ENCODE data around the gene DPP7. TPM values are rescaled to one million over a fixed set of nuclear protein-coding genes. Genes with fewer than 3 reads are reported as not detected.
A peak's percentile ranks its signal among the peaks of the same experiment; 100 is the strongest.

DPP7 gene
- total RNA-seq, 1 donor from 2014 or later: 75.3 TPM

DNA sequence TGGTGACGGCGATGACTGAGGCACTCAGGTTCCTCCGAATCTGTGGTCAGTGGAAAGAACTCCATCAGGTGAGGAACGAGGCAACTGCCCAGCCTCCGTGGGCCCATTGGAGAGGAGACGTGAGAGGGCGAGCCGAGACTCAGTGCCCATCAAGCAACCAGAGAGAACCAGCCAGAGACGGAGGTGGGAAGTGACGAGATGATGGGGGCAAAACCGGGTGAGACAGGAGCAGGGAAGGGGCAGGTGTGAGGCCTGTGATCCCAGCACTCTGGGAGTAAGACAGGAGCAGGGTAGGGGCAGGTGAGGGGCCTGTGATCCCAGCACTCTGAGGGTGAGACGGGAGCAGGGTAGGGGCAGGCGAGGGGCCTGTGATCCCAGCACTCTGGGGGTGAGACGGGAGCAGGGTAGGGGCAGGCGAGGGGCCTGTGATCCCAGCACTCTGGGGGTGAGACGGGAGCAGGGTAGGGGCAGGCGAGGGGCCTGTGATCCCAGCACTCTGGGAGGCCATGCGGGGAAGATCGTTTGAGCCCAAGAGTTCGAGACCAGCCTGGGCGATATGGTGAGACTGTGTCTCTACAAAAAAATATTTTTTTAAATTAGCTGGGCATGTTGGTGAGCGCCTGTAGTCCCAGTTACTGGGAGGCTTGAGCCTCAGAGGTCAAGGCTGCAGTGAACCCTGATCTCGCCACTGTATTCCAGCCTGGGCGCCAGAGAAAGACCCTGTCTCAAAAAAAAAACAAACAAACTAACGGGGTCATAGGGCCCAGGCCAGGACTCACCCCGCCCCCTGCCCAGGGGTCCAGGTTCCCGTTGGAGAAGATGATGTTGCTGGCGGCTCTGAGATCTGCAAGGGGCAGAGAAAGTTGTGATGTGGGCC, 3.4 kb downstream of the DPP7 start:
- ATAC-seq: no peak

DNA sequence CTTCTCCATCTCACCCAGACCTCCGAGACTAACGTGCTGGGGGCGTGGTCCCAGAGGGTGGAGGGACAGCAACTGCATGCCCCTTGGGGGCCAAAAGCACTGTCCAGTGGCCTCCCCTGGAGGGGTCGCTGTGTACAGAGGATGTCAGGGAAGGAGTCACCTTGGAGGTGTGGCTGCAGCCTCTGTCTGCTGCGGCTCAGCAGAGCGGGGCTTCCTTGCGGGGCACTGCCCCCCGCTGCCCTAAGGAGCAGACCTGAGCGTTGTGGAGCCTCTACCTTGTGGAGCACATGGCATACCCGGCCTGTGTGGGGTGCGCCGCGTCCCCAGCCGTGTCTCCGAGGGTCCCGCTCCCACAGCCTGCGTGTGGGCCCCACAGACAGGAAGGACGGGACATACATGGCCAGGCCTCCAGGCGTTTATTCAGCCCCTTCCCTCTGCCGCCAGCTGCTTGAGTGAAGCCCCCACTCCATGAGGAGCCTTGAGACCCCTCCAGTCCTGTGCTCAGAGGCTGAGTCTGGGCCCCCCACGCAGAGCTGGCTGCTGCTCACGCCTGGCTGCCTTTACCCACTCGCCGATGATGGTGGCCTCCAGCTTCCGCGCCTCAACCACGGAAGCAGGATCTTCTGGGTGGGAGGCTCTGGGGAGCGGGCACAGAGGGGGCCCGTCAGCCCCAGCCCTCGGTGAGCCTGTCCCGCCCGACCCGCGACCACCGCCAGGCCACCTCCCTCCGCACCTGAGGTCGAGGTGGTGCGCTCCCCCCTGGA, 4.2 kb downstream of the DPP7 start:
- no peak for ATAC-seq

DNA sequence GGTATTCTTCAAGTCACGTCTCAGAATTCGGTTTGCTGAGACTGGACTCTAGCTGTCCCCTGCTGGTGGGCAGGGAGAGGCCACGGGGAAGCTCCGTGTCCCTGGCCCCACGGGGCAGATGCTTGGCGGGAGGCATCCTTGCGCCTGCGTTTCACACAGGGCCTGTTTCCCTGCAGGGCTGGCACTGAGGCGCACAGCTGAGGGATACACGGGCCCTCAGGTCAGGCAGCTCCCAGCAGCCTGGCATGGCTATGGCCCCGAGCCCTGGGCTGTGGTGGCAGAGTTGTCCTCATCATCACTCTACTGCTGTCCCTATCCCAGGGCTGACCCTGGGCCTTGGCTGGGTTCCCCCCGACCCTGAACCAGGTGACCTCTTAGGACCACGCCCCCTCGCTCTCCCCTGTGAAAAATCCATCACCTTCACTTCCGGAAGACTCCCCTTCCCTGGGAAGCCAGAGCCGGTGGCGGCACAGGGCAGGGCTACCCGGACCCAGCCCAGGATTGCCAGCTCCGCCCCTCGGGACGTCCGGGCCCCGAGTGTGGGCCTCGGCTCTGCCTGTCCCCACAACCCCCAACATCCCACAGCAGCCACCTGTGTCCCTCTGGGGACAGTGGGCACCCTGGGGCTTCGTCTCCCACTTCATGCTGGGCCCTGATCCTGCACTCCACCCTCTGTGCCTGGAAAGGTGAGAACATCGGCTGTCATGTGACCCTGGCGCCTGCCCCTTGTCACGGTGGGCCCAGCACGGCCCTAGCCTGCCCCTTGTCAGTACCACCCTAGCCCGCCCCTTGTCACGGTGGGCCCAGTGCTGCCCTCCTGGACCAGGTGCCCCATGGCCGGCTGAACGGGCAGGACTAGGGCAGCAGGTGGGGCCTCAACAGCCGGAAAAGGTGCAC, 5.0 kb downstream of the DPP7 start:
- ATAC-seq: no peak

DNA sequence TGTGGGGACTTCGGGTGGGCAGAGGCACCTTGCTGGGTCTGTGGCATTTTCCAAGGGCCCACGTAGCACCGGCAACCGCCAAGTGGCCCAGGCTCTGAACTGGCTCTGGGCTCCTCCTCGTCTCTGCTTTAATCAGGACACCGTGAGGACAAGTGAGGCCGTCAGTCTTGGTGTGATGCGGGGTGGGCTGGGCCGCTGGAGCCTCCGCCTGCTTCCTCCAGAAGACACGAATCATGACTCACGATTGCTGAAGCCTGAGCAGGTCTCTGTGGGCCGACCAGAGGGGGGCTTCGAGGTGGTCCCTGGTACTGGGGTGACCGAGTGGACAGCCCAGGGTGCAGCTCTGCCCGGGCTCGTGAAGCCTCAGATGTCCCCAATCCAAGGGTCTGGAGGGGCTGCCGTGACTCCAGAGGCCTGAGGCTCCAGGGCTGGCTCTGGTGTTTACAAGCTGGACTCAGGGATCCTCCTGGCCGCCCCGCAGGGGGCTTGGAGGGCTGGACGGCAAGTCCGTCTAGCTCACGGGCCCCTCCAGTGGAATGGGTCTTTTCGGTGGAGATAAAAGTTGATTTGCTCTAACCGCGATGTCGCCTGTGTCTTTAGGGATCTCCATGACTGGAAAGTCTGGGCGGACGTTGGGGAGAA, 5.8 kb downstream of the DPP7 start:
- ATAC-seq: no peak

DNA sequence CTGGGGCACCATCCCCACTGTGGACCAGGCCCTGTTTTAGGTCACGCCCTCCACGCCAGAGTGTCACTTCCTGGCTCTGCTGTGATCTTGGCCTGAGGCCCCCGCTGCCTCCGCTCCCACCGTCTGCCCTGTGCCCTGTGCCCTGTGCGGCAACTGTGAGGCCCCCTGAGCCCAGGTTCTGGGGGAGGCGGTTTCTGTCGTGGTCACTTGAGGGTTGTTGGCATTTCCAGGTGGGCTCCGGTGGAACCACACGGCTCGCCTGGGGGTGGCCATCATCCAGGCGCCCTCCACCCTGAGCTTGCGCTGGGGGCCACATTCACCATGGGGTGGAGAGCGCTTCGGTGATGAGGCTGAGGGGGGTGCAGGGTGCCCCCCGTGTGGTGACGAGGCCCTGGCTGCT, 6.6 kb downstream of the DPP7 start:
- no peak for ATAC-seq

DNA sequence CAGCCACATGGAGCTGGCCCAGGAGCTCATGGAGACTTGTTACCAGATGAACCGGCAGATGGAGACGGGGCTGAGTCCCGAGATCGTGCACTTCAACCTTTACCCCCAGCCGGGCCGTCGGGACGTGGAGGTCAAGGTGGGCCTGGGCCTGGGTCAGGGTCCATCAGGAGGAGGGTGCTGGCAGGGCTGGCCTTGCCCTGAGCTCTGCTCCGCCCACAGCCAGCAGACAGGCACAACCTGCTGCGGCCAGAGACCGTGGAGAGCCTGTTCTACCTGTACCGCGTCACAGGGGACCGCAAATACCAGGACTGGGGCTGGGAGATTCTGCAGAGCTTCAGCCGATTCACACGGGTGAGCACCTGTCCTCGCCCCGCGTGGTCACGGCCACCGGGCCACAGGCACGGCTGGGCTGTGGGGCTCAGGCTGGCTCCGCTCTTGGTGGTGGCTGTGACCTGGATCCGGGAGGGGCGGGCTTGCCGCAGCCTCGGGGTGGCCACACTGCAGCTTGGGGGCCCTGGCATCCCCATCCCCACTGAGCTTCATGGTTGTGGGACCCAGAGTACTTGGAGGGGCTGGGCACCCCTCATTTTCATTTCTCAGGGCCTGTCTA, 7.1 kb downstream of the DPP7 start:
- peak; percentile 67 for ATAC-seq

DNA sequence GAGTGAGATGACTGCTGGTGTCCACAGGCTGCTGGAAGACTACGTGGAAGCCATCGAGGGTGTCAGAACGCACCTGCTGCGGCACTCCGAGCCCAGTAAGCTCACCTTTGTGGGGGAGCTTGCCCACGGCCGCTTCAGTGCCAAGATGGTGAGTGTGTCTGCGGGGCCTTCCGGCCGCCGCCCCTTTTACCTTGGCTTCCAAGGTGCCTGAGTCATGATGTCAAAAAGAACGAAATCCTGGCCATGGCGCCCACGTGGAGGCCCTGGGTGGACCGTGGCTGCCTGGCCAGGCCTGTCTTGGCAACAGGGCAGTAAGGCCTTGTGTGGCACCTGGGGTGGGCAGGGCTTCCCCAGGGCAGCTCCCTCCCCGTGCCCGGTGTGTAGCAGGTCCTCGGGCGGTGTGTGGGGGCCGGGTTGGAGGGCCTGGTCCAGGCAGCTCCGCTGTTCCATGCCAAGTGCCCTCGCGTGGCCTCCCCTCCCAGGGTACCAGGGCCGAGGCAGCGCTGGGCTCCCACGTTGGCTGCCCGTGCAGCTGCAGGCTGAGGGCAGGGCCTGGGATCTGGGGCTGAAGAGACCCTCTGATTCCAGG, 7.8 kb downstream of the DPP7 start:
- ATAC-seq: peak; percentile 22

DNA sequence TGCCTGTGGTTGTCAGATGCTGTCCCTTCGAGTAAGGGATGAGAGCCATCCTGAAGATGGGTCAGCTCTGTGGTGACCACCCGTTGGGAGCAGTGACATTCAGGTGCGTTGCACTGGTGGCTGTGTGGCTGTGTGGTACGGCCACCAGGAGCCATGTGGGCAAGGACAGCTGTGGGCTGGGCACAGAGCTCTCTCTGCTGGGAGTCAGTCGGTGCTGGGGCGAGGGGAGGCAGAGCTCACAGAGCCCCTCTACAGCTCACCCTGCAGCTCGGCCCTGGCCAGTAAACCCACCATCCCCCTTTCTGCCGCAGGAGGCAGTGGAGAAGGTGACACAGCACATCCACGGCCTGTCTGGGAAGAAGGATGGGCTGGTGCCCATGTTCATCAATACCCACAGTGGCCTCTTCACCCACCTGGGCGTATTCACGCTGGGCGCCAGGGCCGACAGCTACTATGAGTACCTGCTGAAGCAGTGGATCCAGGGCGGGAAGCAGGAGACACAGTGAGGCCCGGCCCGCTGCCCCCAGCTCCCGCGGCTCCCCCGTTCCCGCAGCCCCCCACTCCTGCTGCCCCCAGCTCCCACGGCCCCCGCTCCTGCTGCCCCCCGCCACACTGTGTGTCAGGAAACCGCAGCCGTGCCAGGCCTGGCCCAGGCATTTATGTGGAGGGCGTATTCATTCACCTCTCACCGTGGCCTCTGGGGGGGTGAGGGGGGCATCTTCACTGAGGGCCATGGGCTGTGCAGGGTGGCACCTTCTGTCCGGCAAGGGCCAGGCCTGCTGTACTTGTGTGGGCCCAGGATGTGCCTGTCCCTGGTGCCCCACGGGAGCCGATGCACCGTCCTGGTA, 8.5 kb downstream of the DPP7 start:
- no peak for ATAC-seq

DNA sequence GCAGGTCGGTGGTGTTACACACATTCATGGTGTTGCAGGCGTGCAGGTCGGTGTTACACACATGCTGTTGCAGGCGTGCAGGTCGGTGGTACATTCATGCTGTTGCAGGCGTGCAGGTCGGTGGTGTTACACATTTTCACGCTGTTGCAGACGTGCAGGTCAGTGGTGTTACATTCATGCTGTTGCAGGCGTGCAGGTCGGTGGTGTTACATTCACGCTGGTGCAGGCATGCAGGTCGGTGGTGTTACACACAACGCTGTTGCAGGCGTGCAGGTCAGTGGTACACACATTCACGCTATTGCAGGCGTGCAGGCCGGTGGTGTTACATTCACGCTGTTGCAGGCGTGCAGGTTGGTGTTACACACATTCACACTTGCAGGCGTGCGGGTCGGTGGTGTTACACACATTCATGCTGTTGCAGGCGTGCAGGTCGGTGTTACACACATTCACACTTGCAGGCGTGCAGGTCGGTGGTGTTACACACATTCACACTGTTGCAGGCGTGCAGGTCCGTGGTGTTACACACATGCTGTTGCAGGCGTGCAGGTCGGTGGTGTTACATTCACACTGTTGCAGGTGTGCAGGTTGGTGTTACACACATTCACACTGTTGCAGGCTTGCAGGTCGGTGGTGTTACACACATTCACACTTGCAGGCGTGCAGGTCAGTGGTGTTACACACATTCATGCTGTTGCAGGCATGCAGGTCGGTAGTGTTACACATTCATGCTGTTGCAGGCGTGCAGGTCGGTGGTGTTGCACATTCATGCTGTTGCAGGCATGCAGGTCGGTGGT, 11.1 kb downstream of the DPP7 start:
- ATAC-seq: no peak

DNA sequence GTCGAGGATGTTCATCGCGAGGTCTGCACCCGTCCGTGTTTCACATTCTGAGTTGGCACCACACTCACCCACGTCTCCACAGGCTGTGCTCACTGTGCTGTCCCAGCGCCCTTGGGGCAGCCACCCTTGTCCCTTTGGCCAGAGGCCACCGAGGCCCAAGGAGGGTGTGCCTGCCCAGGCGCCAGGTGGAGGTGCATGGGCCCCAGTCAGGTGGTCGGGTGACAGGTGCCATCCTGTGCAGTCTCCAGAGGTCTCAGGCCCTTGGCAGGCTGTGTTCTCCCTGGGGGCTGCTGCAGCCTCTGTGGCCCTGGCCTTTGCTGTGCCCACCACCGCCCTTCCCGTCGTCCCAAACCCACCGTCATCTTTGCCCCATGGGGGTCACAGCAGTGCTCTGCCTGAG, 15.3 kb downstream of the DPP7 start:
- ATAC-seq: no peak

DNA sequence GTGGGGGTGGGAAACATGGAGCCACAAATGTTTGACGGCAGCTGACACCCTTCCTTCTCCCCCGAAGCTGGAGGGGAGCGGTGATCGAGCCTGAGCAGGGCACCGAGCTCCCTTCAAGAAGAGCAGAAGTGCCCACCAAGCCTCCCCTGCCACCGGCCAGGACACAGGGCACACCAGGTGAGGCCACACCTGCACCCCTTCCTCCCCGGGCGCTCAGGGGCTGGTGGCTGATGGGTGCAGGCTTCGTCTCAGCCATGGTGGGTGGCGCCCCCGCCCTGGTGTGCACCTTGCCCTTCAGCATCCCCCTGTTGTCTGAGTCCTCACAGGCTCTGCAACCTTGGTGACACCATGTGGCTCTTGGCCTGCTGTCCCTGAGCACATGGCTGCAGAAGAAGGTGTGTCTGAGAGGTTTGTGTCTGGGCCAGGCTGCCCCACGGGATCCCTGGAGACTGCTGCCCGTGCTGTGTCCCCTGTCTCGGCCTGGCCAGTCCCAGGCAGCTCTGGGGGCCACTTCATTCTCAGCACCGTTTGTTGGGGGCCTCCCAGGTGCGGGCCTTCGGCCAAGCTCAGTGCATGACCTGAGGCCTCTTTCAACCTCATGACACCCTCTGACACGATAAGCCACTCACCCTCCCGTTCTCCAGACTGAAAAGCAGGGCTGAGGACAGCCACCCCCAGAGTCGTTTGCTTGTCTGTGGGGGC, 16.6 kb downstream of the DPP7 start:
- ATAC-seq: peak; percentile 14

DNA sequence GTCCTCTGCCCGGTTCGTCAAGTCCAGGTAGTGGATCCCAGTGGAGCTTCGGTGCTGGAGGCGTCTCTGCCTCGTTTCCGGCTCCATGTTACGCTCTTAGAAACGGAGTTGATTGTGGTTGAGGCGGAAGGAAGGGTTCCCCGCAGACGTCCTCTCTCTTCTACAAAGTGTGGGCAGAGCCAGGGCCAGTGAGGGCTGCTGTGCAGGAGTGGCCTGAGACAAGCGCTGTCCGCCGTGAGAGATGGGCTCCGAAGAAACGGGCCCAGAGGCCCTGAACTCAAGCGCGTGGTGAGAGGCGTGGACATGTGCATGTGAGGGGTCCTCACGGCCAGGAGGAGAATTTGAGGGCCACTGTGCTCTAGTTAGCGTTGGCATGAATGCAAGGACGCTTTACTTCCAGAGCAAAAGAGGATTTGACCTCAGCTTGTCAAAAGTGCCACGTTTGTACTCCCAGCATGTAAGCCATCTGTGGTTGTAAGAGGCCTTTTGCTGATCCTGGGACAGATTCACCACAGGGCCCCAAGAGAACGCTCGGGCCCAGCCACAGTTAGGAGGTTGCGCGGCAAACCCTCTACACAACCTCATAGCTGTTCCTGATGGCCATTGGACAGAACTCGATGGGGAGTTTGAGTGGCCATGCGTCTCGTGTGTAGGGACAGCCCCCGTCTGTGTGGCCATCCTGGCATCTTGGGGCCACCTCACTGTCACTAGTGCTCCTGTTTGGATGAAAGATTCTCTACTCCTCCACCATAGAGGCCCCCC, 17.6 kb downstream of the DPP7 start:
- no peak for ATAC-seq

DNA sequence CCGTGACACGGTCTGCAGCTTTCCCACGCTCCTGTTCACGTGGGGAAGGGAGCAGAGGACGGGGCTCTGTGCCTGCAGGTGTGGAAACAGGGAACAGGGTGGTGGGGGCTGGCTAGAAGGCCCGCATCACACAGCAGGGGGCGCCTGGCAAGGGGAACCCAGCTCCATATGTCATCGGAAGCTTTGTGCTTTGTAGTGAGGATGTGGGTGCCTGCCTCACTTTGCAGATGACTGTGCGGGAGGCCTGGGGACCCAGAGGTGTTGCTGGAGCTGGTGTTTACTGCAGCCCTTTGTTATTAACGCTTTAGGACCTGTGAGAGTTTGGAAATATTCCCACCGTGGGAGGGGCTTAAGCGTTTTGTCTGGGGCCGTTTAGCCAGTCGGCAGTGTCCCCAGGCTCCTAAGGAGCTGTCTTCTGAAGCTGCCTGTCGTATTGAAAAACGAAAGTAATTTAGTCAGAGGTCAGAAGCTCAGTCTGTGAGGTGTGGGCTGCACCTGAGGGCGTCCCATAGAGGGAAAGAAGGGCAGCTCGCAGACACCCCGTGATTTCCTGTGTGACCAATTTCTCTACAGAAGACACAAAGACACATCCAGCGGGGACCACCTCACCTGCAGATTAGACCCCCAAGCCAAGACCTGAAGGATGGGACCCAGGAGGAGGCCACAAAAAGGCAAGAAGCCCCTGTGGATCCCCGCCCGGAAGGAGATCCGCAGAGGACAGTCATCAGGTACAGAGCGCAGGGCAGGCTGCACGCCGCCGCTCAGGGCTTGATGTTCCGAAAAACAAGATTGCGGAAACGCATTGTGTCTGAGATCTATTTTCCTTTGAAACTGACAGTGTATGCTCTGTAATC, 18.6 kb downstream of the DPP7 start:
- ATAC-seq: peak; percentile 39

DNA sequence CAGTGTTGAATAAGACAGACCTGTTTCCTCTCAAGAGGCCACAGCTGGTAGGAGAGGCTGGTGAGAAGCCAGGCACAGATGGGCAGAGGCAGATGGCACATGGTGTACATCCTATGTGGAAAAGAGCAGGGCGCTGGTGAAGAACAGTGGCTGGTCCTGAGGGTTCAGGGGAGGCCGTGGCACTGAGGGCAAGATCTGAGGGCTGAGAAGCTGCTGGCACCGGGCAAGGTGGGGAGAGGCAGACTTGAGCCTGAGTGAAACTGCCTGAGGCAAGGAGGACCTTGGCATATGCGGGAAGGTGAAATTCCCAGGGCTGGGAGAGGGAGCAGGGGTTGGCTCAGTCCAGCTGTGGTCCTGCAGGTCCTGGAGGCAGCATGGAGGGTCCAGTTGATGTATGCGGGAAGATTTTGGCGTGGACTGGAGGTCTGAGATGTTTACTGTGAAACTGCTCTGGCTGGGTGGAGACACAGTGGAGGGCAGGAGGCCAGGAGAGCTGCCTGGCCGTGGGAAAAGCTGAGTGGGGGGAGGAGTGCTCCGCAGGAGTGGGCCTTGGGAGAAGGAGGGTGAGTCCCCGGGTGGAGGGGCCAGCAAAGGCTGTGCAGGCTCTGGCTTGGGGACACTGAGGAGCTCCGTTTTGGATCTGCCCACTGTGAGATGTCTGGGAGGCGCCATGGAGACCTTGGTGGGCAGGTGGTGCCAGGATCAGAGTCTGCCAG, 25.1 kb downstream of the DPP7 start:
- no peak for ATAC-seq

DNA sequence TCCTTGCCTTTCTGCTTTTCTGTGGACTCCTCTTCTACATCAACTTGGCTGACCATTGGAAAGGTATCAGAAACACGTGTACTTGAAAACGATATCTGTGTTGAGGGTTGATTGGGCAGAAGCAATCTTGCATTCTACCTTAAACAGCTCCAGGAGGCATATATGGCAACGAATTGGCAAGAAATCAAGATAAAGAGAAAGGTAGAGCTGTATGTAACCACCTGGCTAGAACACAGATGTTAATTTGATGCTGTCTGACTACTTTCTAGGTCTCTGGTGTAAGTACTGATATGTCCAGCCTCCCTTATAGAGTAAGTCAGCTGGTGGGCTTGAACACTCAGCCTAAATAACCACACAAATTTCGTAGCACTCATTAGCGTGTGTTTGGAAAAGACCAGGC, 26.4 kb downstream of the DPP7 start:
- ATAC-seq: no peak

DNA sequence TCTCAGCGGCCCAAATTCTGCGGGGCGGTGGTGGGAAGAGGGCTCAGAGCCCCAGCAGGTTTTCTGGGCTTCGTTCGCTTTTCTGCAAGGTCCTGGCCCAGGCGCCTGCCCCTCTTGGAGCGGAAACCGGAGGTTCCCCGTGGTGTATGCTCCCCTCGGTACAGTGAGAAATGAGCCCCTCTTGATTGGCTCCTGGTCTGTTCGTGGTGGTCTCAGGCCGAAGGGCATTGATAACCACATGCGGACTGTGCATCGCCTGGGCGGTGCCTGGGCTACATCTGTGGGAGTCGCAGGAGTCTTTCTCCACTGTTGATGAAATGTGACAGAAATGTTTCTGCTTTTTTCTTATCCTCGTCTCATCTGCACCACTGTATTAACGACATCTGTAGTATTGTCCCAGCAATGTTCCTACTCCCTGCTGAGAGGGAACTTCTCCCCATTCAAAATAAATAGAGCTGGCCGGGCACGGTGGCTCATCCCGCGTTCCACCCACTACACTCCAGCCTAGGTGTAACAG, 27.1 kb downstream of the DPP7 start:
- no peak for ATAC-seq
